ENCODE measurements around the gene CACNA1B.

Gene CACNA1B

DNA sequence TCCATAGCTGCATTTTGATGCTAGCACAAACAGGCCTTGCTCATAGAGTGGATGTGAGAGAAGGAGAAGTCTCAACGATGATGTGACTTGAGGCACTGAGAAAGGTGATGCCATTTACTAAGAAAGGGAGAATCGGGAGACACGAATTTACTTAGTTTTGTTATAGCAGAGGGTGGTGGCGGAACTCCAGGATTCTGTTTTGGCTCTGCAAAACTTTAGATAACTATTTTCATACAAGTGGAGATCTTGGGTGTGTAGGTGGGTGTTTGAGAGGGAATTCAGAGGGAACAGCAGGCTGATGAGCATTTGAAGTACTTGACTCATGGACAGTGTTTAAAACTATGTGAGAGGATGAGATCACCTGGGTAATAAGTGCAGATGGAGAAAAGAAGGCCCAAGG, 43.2 kb downstream of the CACNA1B start:
- DNase-seq (ENCODE audit: low read depth) = no peak

GRCh38 chr9:137924169-137924568, 46.6 kb downstream of the CACNA1B start:
- no peak for DNase-seq (ENCODE audit: low read depth)

DNA sequence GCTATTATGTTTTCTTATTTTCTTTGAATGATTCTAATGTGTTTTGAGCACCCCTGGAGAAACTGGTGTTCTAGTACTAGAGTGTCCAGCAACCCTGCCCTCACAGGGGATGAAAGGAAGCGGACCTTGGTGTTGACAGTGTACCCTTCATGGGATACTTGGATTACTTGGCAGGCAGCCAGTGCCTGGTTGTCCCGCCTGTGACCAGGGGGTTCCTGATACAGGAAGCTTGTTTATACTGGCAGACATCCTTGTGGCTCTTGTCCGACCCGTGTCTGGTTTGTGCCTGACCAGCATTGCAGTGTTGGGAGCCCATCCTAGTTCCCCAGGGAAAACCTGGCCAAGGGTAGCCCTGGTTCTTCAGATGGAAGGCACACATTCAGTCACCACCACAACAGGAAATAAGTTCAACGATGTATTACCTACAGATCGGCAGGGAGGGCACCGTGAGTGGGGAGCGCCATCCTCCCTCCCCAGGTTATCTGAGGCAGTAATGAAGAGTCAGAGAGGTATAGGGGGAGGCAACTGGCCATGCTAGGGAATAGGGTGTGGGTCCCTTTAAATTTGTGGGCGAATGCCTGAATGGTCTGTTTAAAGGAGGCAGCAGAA, 47.3 kb downstream of the CACNA1B start:
- DNase-seq (ENCODE audit: low read depth) = no peak

DNA sequence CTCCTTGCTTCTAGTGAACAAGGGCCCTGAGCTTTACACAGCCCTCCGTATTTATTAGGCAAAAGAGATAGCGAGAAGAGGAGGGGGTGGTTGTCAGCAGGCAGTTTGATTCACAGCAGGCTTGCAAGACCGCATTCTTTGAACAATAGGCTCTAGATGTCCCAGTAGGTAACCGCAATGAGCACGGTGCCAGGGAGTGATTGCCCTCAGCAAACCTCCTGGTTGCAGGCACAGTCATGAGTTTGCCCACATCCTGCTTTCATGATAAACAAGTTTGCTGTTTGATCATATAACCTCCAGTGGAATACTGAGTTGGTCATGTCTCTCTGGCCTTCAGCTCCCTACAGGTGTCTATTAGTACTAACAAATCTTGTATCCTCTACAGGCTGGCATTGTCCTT, 66.1 kb downstream of the CACNA1B start:
- no peak for DNase-seq (ENCODE audit: low read depth)

DNA sequence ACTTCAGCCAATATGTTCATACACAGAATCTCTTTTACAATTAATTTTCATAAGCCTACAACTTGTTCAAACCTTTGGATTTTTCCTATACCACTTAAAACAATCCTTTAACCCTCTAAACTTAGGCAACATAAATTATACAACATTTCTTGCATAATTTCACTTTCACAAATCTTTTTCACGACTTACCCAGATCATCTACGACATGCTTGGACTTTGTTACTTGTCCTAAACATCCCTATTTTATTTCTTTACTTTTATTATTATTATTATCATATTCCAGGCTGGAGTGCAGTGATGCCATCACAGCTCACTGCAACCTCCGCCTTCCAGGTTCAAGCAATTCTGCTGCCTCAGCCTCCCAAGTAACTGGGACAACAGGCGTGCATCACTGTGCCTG, 68.0 kb downstream of the CACNA1B start:
- no peak for DNase-seq (ENCODE audit: low read depth)

- DNase-seq (ENCODE audit: low read depth) = no peak
These were observed 69.4 kb downstream of the CACNA1B start for GRCh38 chr9:137946993-137947392.

DNA sequence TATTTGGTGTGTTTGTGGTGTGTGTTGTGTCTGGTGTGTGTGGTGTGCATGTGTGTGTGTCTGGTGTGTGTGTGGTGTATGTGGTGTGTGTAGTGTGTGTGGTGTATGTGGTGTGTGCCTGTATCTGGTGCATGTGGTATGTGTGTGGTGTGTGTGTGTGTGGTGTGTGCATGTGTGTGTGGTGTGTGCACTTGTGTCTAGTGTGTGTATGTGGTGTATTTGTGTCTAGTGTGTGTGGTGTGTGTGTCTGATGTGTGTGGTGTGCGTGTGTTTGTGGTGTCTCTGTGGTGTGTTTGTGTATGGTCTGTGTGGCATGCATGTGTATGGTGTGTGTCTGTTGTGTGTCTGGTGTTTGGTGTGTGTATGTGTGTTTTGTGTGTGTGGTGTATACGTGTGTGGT, 71.1 kb downstream of the CACNA1B start:
- no peak for DNase-seq (ENCODE audit: low read depth)

- no peak for DNase-seq (ENCODE audit: low read depth)
These were observed 71.7 kb downstream of the CACNA1B start for GRCh38 chr9:137949260-137949659.

- DNase-seq (ENCODE audit: low read depth) = no peak
These were observed 73.5 kb downstream of the CACNA1B start for GRCh38 chr9:137951107-137951506.

DNA sequence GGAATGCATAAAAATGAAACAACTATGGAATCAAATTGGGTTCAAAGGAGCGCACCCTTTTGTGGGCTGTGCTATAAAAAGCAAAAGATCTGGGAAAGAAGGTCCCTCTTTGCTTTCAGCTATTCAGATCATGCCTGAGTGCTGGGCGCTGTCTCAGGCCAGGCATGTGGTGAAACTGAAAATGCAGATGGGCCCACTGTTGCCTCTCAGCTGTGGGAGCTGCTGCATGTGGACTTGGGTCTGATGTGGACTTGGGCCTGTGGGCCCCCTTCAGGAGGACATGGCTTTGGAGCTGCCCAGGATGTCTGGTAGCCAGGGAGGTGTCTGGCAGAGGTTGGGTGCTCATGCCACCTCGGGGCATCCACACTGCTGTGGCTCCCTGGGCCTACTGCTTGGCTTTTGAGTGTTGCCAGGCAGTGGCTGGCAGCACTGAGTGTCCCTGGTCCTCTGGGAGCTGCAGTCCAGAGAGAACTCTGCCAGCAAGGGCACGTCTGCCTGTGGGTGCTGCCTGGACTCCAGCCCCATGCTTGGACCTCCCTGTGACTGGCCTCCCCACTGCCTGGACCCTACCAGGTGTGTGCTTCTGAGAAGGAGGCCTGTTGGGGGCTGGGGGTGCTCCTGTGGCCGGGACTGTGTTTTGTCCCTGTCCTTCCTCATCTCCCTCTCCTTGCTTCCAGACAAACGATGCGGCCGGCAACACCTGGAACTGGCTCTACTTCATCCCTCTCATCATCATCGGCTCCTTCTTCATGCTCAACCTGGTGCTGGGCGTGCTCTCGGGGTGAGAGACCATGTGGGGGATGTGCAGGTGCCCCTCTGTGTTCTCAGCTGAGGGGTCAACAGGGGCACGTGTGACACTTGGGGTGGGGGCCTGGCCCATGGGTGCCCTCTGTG, 74.3 kb downstream of the CACNA1B start:
- DNase-seq (ENCODE audit: low read depth) = no peak

DNA sequence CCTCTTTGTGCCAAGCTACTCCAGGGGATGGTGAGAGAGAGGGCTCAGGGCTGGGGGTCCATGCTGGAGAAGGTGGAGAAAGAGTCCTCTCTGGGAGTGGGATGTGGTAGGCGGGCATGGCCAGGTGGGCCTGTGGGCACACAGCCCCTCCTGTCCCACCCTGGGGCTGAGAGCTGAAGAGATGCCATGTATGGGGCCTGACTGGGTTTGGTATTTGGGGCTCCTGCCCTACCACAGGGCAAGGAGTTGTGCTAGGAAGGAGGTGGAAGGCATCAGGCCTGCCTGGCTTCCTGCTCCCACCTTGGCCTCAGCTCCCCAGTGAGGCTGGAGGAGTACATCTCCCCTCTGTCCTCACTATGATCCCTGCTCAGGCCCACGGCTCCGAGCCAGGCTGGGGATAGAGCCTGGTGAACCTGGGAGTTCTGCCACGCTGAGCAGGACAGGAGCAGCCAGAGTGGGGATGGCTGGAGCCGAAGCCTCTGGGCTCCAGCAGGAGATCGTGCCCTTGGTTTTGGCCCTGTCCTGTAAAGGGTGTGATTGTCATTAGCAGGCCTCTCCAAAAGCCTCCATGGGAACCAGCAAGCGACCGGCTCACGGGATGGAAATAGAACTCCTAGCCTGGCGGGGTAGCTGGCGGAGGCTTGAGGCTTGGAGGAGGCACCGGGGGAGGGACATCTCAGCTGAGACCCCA, 75.5 kb downstream of the CACNA1B start:
- no peak for DNase-seq (ENCODE audit: low read depth)

DNA sequence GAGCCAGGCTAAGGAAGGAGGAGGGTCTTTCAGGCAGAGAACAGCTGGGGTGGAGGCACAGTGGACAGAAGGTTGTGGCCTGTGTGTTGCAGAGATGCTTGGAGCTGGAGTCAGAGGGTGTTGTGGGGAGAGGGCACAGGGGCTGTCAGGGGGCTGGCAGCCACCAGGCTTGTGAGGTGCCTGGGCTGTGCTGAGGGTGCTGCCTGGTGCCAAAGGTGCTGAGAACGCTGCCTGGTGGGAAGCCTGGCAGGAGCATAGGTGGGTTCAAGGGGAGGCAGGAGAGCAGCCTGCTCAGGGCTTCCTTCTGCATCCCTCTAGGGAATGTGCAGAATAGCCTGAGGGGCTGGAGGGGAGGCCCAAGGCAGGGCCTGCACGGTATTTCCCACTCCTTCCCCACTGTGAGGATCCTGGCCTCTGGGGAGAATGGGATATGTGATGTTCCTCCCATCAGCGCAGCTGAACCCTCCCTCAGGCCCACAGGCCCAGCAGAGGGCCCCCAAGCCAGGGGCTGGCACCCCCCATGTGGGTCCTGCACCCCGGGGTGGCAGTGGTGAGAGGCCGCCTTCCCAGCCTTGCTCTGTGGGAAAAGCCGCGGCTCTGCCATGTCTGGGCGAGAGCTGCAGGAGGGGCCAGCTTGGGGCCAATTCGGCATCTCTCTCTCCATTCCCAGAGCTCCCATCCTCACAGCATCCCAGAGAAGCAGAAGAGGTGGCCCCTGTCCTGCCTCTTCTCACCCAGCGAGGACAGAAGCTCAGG, 76.3 kb downstream of the CACNA1B start:
- DNase-seq (ENCODE audit: low read depth) = no peak

GRCh38 chr9:137955224-137955570, 77.6 kb downstream of the CACNA1B start:
- DNase-seq (ENCODE audit: low read depth) = no peak

DNA sequence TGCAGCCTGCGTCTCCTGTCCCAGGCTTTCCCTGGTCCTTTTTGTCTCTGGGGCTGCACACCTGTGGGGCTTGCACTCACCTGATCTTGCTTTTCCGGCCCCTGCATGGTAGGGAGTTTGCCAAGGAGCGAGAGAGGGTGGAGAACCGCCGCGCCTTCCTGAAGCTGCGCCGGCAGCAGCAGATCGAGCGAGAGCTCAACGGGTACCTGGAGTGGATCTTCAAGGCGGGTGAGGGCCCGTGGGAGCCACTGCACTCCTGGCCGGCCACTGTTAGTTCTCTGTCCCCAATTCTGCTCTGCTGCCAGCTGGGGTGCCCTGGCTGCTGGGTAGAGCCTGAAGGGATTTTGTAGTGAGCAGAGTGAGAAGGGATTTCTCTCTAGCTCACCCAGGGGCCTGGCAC, 78.0 kb downstream of the CACNA1B start:
- DNase-seq (ENCODE audit: low read depth) = no peak

DNA sequence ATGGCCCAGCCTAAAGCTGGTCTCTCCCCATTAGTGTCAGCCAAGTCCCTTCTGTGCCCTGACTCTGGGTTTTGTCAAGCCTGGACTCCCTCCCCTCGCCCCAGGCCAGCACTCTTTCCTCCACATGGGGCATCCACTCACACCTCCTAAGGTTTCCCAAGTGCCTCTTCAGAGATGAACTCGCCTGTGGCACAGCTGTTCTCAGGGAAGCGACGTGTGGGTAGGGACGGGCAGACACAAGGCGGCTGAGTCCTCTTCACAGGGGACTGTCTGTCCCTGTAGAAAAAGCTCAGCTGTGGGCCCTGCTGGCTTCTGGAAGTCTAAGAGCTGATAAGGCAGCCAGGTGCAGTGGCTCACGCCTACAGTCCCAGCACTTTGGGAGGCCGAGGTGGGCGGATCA, 78.5 kb downstream of the CACNA1B start:
- no peak for DNase-seq (ENCODE audit: low read depth)

GRCh38 chr9:137956688-137957385, 79.3 kb downstream of the CACNA1B start:
- DNase-seq (ENCODE audit: low read depth) = no peak

DNA sequence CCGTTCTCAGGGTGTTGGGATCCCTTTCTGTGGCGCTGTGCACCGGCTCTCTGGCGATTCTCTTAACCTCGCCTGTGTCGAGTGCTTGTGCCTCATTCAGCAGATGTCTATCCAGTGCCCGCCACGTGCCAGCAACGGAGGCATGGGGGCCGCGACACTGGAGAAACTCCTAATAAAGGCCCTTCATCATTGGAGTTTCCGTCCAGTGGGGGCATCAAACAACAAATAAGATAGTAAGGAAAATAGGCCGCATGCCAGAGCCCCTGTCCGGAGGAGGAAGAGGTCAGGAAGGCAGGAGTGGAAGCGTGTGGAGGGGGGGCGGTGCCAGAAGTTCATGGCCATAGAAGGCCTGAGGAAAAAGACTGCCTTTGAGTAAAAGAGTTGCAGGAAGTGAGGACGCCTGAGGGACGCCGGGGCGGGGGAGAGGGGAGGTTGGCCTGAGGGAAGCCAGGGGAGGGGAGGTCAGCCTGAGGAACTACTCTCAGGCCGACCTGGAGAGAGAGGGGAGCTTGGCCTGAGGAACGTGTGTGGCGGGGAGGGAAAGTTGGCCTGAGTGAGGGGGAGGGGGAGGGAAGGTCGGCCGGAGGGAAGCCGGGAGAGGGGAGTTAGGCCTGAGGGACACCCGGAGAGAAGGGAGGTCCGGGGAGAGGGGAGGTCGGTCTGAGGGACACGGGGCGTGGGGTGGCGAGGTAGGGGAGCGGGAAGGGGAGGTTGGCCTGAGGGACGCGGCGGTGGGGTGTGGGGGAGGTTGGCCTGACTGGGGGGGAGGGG, 82.2 kb downstream of the CACNA1B start:
- no peak for DNase-seq (ENCODE audit: low read depth)

DNA sequence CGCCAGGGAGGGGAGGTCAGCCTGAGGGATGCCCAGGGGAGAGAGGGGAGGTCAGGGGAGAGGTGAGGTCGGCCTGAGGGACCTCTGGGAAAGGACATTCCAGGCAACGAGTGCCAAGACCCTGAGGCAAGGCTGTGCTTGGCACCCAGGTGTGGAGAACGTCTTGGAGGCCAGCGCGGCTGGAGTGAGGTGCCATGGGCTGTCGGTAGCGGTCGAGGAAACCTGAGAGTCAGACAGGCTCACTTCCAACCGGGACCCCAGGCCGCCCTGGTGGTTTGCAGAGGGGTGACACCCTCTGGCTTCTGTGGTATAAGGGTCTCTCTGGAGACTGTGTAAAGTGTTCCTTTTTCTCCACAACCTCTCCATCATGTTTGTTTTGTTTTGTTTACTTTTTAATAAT, 82.9 kb downstream of the CACNA1B start:
- DNase-seq (ENCODE audit: low read depth) = no peak

DNA sequence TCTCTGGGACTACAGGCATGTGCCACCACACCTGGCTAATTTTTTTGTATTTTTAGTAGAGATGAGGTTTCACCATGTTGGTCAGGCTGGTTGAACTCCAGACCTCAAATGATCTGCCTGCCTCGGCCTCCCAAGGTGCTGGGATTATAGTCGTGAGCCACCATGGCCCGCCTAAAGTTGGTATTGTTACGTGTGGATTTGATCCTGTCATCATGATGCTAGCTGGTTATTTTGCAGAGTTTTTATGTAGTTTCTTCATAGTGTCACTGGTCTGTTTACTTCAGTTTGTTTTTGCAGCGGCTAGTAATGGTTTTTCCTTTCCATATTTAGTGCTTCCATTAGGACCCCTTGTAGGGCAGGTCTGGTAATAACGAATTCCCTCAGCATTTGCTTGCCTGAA, 85.9 kb downstream of the CACNA1B start:
- no peak for DNase-seq (ENCODE audit: low read depth)

DNA sequence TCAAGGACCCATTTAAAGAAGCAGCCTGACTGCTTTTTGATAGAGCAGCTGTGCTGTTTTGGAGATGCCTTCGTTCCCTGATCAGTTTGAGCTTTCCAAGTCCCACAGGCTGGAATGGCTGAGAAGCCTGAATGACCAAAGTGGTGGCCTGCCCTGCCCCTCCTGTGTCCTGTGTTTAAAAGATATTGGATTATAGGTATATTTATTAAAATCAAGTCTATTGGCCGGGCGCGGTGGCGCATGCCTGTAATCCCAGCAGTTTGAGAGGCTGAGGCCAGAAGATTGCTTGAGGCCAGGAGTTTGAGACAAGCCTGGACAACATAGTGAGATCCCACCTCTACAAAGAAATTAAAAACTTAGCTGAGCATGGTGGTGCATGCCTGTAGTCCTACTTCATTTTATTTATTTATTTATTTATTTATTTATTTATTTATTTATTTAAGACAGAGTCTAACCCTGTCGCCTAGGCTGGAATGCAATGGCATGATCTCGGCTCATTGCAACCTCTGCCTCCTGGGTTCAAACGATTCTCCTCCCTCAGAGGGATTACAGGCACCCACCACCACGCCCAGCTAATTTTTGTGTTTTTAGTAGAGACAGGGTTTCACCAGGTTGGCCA, 87.7 kb downstream of the CACNA1B start:
- DNase-seq (ENCODE audit: low read depth) = no peak

Data from activated T-cell treated with anti-CD3 and anti-CD28 coated beads for 24 hours (primary cell).